ENCODE results near the gene ZNF821.
"Not testable (repeated sequence)": the region's sequence is repeated elsewhere in the genome, so short reads cannot be mapped to it uniquely, and the experiment has no call there.

ZNF821 gene

DNA sequence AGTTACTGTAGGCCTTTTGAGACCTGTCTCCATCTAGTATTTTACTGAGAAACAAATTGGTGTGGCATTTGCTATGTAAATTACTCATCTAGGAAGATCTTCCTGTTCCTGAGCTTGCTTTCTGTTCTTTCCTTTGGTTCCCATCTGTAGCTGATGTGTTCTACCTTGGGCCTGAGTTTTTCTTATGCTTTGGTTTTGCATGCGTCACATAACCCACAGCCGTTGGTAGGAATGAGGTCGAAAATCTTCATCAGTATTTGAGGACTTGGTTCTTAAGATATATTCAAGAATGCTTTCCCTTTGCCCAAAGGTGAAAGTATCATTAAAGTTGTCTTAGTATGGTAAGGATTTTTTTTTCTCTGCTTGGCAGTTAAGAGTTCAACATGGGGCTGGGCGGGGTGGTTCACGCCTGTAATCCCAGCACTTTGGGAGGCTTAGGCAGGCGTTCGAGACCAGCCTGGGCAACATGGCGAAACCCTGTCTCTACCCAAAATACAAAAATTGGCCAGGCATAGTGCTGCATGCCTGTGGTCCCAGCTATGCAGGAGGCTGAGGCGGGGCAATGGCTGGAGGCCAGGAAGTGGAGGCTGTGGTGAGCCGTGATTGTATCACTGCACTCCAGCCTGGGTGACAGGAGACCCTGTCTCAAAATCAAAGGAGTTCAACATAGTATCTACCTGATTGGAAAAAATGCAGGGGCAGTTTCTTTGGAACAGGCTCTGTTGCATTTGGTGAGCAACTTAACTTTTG lies 40.1 kb upstream of the ZNF821 start:
- Histone ChIP-seq H3K9me3 (ENCODE audit: control insufficient read depth in 1 of 2, low read length in 2 of 2) (peaks cover 0 to 6% of the 10 kb centered on the region in 2 donors), H3K27me3 (ENCODE audit: control insufficient read depth in 1 of 2, insufficient read depth in 2 of 2, low read length in 2 of 2) (no peaks in the 10 kb centered on the region), H3K9ac (ENCODE audit: low read depth in 1 of 2, low read length in 2 of 2) (no peak overlapping the region), H3K36me3 (ENCODE audit: control insufficient read depth in 1 of 2, insufficient read depth in 2 of 2, low read length in 2 of 2) (peaks cover 65 to 81% of the 10 kb centered on the region in 2 donors), H3K4me3 (ENCODE audit: low read depth in 1 of 2, low read length in 2 of 2) (no peak overlapping the region), H3K4me1 (ENCODE audit: control insufficient read depth in 1 of 2, insufficient read depth in 2 of 2, low read length in 2 of 2) (peaks cover 7 to 12% of the 10 kb centered on the region in 2 donors), H3K27ac (ENCODE audit: low read depth, low read length) (no peak overlapping the region)

DNA sequence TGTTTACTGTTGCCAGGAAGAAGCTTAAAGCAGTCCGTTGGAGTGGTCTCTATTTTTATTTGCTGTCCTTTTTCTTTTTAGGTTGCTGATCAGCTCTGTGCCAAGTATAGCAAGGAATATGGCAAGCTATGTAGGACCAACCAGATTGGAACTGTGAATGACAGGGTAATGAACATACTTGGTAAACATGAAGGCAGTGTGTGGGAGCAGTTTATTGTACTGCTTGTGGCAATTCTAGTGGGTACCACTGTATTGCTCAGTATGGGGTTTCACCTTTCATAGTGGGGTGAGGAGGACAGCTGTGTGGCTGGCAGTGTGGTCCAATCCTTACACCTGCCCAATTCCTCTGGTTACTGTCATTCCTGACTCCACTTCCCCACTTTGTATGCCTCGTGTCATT lies 36.7 kb upstream of the ZNF821 start:
- Histone ChIP-seq H3K27me3 (ENCODE audit: control insufficient read depth in 1 of 2, insufficient read depth in 2 of 2, low read length in 2 of 2) (no peaks in the 10 kb centered on the region), H3K4me1 (ENCODE audit: control insufficient read depth in 1 of 2, insufficient read depth in 2 of 2, low read length in 2 of 2) (peaks cover 0 to 5% of the 10 kb centered on the region in 2 donors), H3K9me3 (ENCODE audit: control insufficient read depth in 1 of 2, low read length in 2 of 2) (peaks cover 0 to 6% of the 10 kb centered on the region in 2 donors), H3K36me3 (ENCODE audit: control insufficient read depth in 1 of 2, insufficient read depth in 2 of 2, low read length in 2 of 2) (peaks cover 74 to 93% of the 10 kb centered on the region in 2 donors), H3K27ac (ENCODE audit: low read depth, low read length) (no peak overlapping the region), H3K9ac (ENCODE audit: low read depth in 1 of 2, low read length in 2 of 2) (no peak overlapping the region), H3K4me3 (ENCODE audit: low read depth in 1 of 2, low read length in 2 of 2) (no peak overlapping the region)

DNA sequence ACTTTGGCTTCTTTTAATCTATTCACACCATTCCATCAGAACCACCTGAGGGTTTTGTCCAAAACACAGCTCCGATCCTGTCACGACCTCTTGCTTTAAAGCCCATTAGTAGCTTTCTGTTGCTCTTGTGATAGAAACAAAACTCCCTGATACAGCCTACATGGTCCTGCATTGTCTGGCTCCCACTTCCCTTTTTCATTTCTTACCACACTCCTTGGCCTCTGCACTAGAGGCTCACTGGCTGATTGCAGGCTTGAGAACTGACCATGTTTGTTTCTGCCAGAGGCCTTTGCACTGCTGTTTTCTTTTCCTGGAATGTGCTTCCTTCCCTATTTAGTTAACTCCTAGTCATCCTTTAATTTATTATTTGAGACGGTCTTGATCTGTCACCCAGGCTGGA lies 35.1 kb upstream of the ZNF821 start:
- Histone ChIP-seq H3K36me3 (ENCODE audit: control insufficient read depth in 1 of 2, insufficient read depth in 2 of 2, low read length in 2 of 2) (peaks cover 65 to 81% of the 10 kb centered on the region in 2 donors), H3K4me1 (ENCODE audit: control insufficient read depth in 1 of 2, insufficient read depth in 2 of 2, low read length in 2 of 2) (peaks cover 5 to 9% of the 10 kb centered on the region in 2 donors), H3K9ac (ENCODE audit: low read depth in 1 of 2, low read length in 2 of 2) (no peak overlapping the region)

DNA sequence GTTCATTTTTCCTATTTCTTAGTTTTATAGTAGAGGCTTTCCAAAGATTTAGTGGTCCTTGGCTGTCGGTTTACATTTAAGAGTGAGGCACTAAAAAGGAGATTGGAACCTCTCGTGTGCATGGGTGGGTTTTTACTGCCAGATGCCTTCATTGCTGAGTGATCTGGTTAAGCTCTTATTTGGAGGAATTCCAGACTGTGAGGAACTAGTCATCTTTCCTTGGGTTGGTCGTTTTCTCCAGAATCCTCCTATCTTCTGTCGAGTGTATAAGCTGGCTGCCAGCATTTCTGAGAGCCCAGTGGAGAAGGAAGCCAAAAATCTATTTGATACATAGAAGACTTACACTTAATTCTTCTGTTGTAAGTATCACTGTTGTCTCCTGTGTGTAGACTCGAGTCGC lies 33.9 kb upstream of the ZNF821 start:
- H3K4me3 ChIP-seq (ENCODE audit: low read depth in 1 of 2, low read length in 2 of 2), result no peak overlapping the region
- H3K9ac ChIP-seq (ENCODE audit: low read depth in 1 of 2, low read length in 2 of 2), result no peak overlapping the region
- peaks cover 5 to 9% of the 10 kb centered on the region in 2 donors for H3K4me1 ChIP-seq (ENCODE audit: control insufficient read depth in 1 of 2, insufficient read depth in 2 of 2, low read length in 2 of 2)
- peaks cover 0 to 6% of the 10 kb centered on the region in 2 donors for H3K9me3 ChIP-seq (ENCODE audit: control insufficient read depth in 1 of 2, low read length in 2 of 2)
- no peaks in the 10 kb centered on the region for H3K27me3 ChIP-seq (ENCODE audit: control insufficient read depth in 1 of 2, insufficient read depth in 2 of 2, low read length in 2 of 2)
- H3K36me3 ChIP-seq (ENCODE audit: control insufficient read depth in 1 of 2, insufficient read depth in 2 of 2, low read length in 2 of 2), result peaks cover 56 to 70% of the 10 kb centered on the region in 2 donors
- H3K27ac ChIP-seq (ENCODE audit: low read depth, low read length), result no peak overlapping the region

More for the DNA sequence above, 35.1 kb upstream of the ZNF821 start:
- Histone ChIP-seq H3K9me3 (ENCODE audit: control insufficient read depth in 1 of 2, low read length in 2 of 2) (peaks cover 0 to 6% of the 10 kb centered on the region in 2 donors), H3K27me3 (ENCODE audit: control insufficient read depth in 1 of 2, insufficient read depth in 2 of 2, low read length in 2 of 2) (no peaks in the 10 kb centered on the region), H3K4me3 (ENCODE audit: low read depth in 1 of 2, low read length in 2 of 2) (no peak overlapping the region), H3K27ac (ENCODE audit: low read depth, low read length) (no peak overlapping the region)

DNA sequence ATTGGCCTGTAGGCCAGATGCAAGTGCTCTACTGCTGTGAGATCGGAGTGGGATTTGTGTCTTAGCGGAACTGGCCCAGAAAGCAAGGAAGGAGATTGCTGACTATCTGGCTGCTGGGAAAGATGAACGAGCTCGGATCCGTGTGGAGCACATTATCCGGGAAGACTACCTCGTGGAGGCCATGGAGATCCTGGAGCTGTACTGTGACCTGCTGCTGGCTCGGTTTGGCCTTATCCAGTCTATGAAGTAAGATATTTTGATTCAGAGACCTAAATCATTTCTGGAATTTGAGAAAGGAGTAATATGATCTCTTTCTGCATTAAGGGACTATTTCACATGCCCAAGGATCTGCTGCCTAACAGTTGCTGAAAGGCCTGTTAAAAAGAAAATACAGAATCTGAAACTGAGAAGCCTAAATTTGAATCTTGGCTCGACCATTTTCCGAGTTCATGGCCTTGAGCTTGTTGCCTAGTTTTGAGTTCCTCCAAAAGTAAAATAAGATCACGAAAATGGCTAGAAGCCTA lies 32.5 kb upstream of the ZNF821 start:
- Histone ChIP-seq H3K27ac (ENCODE audit: low read depth, low read length) (no peak overlapping the region), H3K9ac (ENCODE audit: low read depth in 1 of 2, low read length in 2 of 2) (no peak overlapping the region), H3K4me1 (ENCODE audit: control insufficient read depth in 1 of 2, insufficient read depth in 2 of 2, low read length in 2 of 2) (peaks cover 5 to 9% of the 10 kb centered on the region in 2 donors), H3K9me3 (ENCODE audit: control insufficient read depth in 1 of 2, low read length in 2 of 2) (peaks cover 0 to 6% of the 10 kb centered on the region in 2 donors), H3K27me3 (ENCODE audit: control insufficient read depth in 1 of 2, insufficient read depth in 2 of 2, low read length in 2 of 2) (no peaks in the 10 kb centered on the region), H3K36me3 (ENCODE audit: control insufficient read depth in 1 of 2, insufficient read depth in 2 of 2, low read length in 2 of 2) (peaks cover 45 to 56% of the 10 kb centered on the region in 2 donors), H3K4me3 (ENCODE audit: low read depth in 1 of 2, low read length in 2 of 2) (no peak overlapping the region)

DNA sequence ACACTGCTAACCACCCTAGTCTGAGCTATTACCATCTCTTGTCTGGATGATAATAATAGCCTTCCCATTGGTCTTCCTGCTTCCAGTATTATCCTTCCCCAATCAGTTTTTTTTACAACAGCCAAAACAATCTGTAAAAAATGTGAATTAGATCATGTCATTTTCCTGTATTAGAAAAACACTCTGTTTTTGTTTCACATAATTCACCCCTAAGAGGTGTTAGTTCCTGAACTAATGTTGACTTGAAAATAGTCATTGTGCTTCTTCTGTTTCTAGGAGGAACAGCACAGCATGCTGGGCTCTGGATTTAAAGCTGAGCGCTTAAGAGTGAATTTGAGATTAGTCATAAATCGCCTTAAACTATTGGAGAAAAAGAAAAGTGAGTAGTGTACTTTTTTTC lies 31.4 kb upstream of the ZNF821 start:
- peaks cover 0 to 6% of the 10 kb centered on the region in 2 donors for H3K9me3 ChIP-seq (ENCODE audit: control insufficient read depth in 1 of 2, low read length in 2 of 2)
- H3K36me3 ChIP-seq (ENCODE audit: control insufficient read depth in 1 of 2, insufficient read depth in 2 of 2, low read length in 2 of 2), result peaks cover 34 to 45% of the 10 kb centered on the region in 2 donors
- H3K27me3 ChIP-seq (ENCODE audit: control insufficient read depth in 1 of 2, insufficient read depth in 2 of 2, low read length in 2 of 2), result no peaks in the 10 kb centered on the region
- H3K27ac ChIP-seq (ENCODE audit: low read depth, low read length), result no peak overlapping the region
- peaks cover 5 to 9% of the 10 kb centered on the region in 2 donors for H3K4me1 ChIP-seq (ENCODE audit: control insufficient read depth in 1 of 2, insufficient read depth in 2 of 2, low read length in 2 of 2)
- no peak overlapping the region for H3K4me3 ChIP-seq (ENCODE audit: low read depth in 1 of 2, low read length in 2 of 2)
- H3K9ac ChIP-seq (ENCODE audit: low read depth in 1 of 2, low read length in 2 of 2), result no peak overlapping the region

DNA sequence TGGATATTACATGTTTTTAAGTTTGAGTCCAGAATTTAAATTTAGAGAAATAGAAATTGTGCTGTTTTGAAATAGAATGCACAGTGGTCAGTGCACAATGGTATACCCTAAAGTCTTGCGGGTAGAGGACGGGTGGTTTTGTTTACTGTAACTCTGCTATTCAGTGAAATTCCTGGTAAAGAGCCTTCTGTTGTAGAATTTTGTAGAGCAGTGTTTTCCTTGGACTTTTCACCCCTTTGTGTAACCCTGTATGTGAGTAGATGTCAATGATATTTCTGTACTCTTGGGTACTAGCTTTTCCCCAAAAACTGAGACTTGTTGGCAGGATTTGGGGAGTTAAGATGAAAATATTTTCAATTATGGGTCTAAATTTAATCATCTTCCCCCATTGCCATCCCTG lies 30.8 kb upstream of the ZNF821 start:
- Histone ChIP-seq H3K27ac (ENCODE audit: low read depth, low read length) (no peak overlapping the region), H3K9ac (ENCODE audit: low read depth in 1 of 2, low read length in 2 of 2) (no peak overlapping the region), H3K36me3 (ENCODE audit: control insufficient read depth in 1 of 2, insufficient read depth in 2 of 2, low read length in 2 of 2) (peaks cover 29 to 40% of the 10 kb centered on the region in 2 donors), H3K9me3 (ENCODE audit: control insufficient read depth in 1 of 2, low read length in 2 of 2) (peaks cover 0 to 4% of the 10 kb centered on the region in 2 donors), H3K4me3 (ENCODE audit: low read depth in 1 of 2, low read length in 2 of 2) (no peak overlapping the region), H3K4me1 (ENCODE audit: control insufficient read depth in 1 of 2, insufficient read depth in 2 of 2, low read length in 2 of 2) (peaks cover 5 to 13% of the 10 kb centered on the region in 2 donors), H3K27me3 (ENCODE audit: control insufficient read depth in 1 of 2, insufficient read depth in 2 of 2, low read length in 2 of 2) (no peaks in the 10 kb centered on the region)

DNA sequence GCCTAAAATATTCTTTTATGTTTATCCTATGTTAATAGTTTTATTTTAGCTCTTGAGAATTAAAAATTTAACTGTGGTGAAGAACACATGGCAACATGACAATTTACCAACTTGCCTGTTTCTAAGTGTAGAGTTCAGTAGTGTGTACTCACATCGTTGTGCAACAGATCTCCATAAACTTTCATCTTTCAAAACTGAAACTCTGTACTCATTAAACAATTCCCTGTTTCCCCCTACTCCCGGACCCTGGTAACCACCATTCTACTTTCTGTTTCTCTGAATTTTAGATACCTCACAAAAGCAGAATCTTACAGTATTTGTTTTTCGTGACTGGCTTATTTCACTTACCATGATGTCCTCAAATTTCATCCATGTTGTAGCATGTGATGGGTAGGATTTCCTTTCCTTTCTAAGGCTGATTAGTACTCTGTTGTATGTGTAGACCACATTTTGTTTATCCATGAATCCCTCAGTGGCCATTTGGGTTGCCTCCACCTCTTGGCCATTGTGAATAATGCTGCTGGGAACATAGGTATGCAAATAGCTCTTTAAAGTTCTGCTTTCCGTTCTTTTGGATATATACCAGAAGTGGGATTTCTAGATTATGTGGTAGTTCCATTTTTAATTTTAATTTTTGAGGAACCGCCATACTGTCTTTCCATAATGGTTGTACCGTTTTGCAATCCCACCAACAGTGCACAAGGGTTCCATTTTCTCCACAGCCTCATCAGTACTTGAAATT lies 28.7 kb upstream of the ZNF821 start:
- H3K4me1 ChIP-seq (ENCODE audit: control insufficient read depth in 1 of 2, insufficient read depth in 2 of 2, low read length in 2 of 2), result peaks cover 18 to 22% of the 10 kb centered on the region in 2 donors
- H3K27me3 ChIP-seq (ENCODE audit: control insufficient read depth in 1 of 2, insufficient read depth in 2 of 2, low read length in 2 of 2), result no peaks in the 10 kb centered on the region
- H3K9me3 ChIP-seq (ENCODE audit: control insufficient read depth in 1 of 2, low read length in 2 of 2), result no peaks in the 10 kb centered on the region
- peaks cover 16 to 21% of the 10 kb centered on the region in 2 donors for H3K36me3 ChIP-seq (ENCODE audit: control insufficient read depth in 1 of 2, insufficient read depth in 2 of 2, low read length in 2 of 2)
- no peak overlapping the region for H3K27ac ChIP-seq (ENCODE audit: low read depth, low read length)
- no peak overlapping the region for H3K9ac ChIP-seq (ENCODE audit: low read depth in 1 of 2, low read length in 2 of 2)
- no peak overlapping the region for H3K4me3 ChIP-seq (ENCODE audit: low read depth in 1 of 2, low read length in 2 of 2)

DNA sequence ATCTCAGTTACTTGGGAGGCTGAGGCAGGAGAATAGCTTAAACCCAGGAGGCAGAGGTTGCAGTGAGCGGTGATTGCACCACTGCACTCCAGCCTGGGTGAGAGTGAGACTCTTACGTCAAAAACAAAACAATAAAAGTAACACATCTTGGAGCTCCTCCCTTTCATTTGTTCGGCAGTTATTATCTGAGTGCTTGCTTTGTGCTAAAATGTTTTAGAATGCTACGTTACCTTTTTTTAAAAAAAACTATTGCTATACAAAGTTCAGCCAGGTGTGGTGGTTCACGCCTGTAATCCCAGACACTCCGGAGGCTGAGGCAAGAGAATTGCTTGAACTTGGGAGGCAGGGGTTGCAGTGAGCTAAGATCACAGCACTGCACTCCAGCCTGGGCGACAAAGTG lies 27.1 kb upstream of the ZNF821 start:
- Histone ChIP-seq H3K4me1 (ENCODE audit: control insufficient read depth in 1 of 2, insufficient read depth in 2 of 2, low read length in 2 of 2) (peaks cover 14 to 22% of the 10 kb centered on the region in 2 donors), H3K36me3 (ENCODE audit: control insufficient read depth in 1 of 2, insufficient read depth in 2 of 2, low read length in 2 of 2) (peaks cover 5% of the 10 kb centered on the region in 2 donors), H3K27ac (ENCODE audit: low read depth, low read length) (no peak overlapping the region), H3K4me3 (ENCODE audit: low read depth in 1 of 2, low read length in 2 of 2) (no peak overlapping the region), H3K9me3 (ENCODE audit: control insufficient read depth in 1 of 2, low read length in 2 of 2) (no peaks in the 10 kb centered on the region), H3K27me3 (ENCODE audit: control insufficient read depth in 1 of 2, insufficient read depth in 2 of 2, low read length in 2 of 2) (no peaks in the 10 kb centered on the region), H3K9ac (ENCODE audit: low read depth in 1 of 2, low read length in 2 of 2) (no peak overlapping the region)

DNA sequence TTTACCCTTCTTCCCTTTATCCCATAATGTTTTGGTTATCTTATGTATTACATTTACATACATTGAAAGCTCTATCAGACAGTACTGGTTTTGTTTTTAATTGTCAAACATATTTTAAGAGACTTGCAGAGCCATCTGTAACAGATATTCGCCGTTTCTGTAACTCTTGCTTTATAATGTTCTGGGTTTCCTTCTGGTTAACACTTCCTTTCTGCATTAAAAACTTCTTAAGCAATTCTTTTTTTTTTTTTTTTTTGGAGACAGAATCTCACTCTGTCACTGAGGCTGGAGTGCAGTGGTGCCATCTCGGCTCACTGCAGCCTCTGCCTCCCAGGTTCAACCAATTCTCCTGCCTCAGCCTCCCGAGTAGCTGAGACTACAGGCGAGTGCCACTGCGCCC lies 21.8 kb upstream of the ZNF821 start:
- H3K36me3 ChIP-seq (ENCODE audit: control insufficient read depth in 1 of 2, insufficient read depth in 2 of 2, low read length in 2 of 2); H3K9ac ChIP-seq (ENCODE audit: low read depth in 1 of 2, low read length in 2 of 2); H3K9me3 ChIP-seq (ENCODE audit: control insufficient read depth in 1 of 2, low read length in 2 of 2); H3K27ac ChIP-seq (ENCODE audit: low read depth, low read length); H3K27me3 ChIP-seq (ENCODE audit: control insufficient read depth in 1 of 2, insufficient read depth in 2 of 2, low read length in 2 of 2); H3K4me3 ChIP-seq (ENCODE audit: low read depth in 1 of 2, low read length in 2 of 2): not testable (repeated sequence)
- peaks cover 13% of the 10 kb centered on the region in 2 donors for H3K4me1 ChIP-seq (ENCODE audit: control insufficient read depth in 1 of 2, insufficient read depth in 2 of 2, low read length in 2 of 2)
